Stomach (tissue), 9 donors: ENCODE results near the gene NSD2. TPM values are rescaled to one million over a fixed set of nuclear protein-coding genes. Genes with fewer than 3 reads are reported as not detected.
"Not testable (repeated sequence)": the region's sequence is repeated elsewhere in the genome, so short reads cannot be mapped to it uniquely, and the experiment has no call there.

Experiments
- DNase-seq, 2 donors: peaks; one replicate each; pipeline versions ENCODE4 v3.0.0 to v3.0.0-alpha.2; 2013 to 2019
- H3K27ac ChIP-seq, 5 donors: fragments of 200-600 bp in 4 of 5; sonication (generic) in 4 of 5; one replicate each; pipeline ENCODE4 v1.5.1; 2013 to 2019; ENCODE audit warnings: mild to moderate bottlenecking in 1 of 5, moderate library complexity in 1 of 5
- H3K27me3 ChIP-seq, 3 donors: fragments of 200-600 bp; sonication (generic); one replicate each; pipeline ENCODE4 v1.5.1; 2017 to 2019; ENCODE audit warnings: mixed run types in 1 of 3
- H3K36me3 ChIP-seq, 4 donors: fragments of 200-600 bp; sonication (generic); 1 replicate in 3 of 4; 2 replicates in 1 of 4; pipeline ENCODE4 v1.5.1; 2016 to 2019
- H3K4me1 ChIP-seq, 4 donors: fragments of 200-600 bp; sonication (generic); one replicate each; pipeline ENCODE4 v1.5.1; 2016 to 2019
- H3K4me3 ChIP-seq, 4 donors: fragments of 200-600 bp; sonication (generic) in 3 of 4; one replicate each; pipeline ENCODE4 v1.5.1; 2016 to 2019; ENCODE audit warnings: mild to moderate bottlenecking in 1 of 4
- H3K9me3 ChIP-seq, 4 donors: fragments of 200-600 bp; sonication (generic); one replicate each; pipeline ENCODE4 v1.5.1; 2016 to 2019
- EP300 ChIP-seq: sonication (generic); formaldehyde crosslinking; IDR thresholded peaks from one replicate; pipeline ENCODE4 v1.6.1; 2017; ENCODE audit warnings: antibody characterized with exemption
- POLR2A ChIP-seq, 4 donors: fragments of 450-650 bp; IDR thresholded peaks; one replicate each; pipeline ENCODE4 v1.6.1; 2016; ENCODE audit warnings: antibody characterized with exemption in 4 of 4, control low read depth in 2 of 4, mild to moderate bottlenecking in 1 of 4, moderate library complexity in 1 of 4
- POLR2AphosphoS5 ChIP-seq, 3 donors: sonication (generic); formaldehyde crosslinking; IDR thresholded peaks; one replicate each; pipeline ENCODE4 v1.6.1; 2016; ENCODE audit warnings: antibody characterized with exemption in 3 of 3
- WGBS, 5 donors: extraction: QIAGEN DNeasy Blood & Tissue Kit in 3 of 5; methylation state at CpG; one replicate each; pipeline versions ENCODE4 v1.1.5 to v1.1.7; 2013 to 2018; 5-methylcytosine and 5-hydroxymethylcytosine counted together
- intact Hi-C: fragments of 100-400 bp; cut with DNase I; formaldehyde crosslinking; loops from one replicate; pipeline ENCODE4 v1.15.1; 2023; ENCODE audit warnings: low total_unique reads
- polyA plus RNA-seq, 3 donors: library from polyadenylated mRNA; stranded (reverse); fragments of 200-250 nt; gene quantifications; one replicate each; pipeline ENCODE4 v1.2.3, GENCODE V29; 2013
- small RNA-seq, 4 donors: library from RNA; depleted of rRNA; stranded (forward); fragments of <200 nt; gene quantifications; one replicate each; pipeline ENCODE3, GENCODE V24; 2016
- total RNA-seq, 5 donors: library from RNA; depleted of rRNA; stranded (reverse); fragments of >200 nt; gene quantifications; one replicate each; pipeline versions ENCODE4 v1.1.0 to v1.2.3, GENCODE V29; 2014 to 2016
- TF ChIP-seq, protein P1 (sequence below), 7 experiments: fragments of 450-650 bp in 4 of 7; fragments of 200-600 bp in 3 of 7; sonication (generic) in 3 of 7; IDR thresholded peaks; one replicate each; pipeline ENCODE4 v1.5.1; 2016 to 2019; ENCODE audit warnings: antibody characterized with exemption in 7 of 7, control low read depth in 2 of 7, mild to moderate bottlenecking in 1 of 7
- donor health status: healthy with polysubstance abuse.
- donor health status: Bipolar disorder and iron deficiency.
- donor health status: healthy.

NSD2 gene
- total and polyA plus RNA-seq, 8 donors: 4.9 to 176 (median 56.9) TPM

GRCh38 chr4:2025817-2026216, 154.6 kb downstream of the NSD2 start:
- DNase-seq: no peak
- Histone ChIP-seq H3K27ac (no peak overlapping the region), H3K27me3 (peaks cover 0 to 31% (median 9%) of the 10 kb centered on the region in 3 donors), H3K4me1 (no peaks in the 10 kb centered on the region), H3K36me3 (no peaks in the 10 kb centered on the region), H3K9me3 (peaks cover 0 to 8% (median 0%) of the 10 kb centered on the region in 4 donors), H3K4me3 (no peak overlapping the region)
- TF ChIP-seq, protein P1, sequence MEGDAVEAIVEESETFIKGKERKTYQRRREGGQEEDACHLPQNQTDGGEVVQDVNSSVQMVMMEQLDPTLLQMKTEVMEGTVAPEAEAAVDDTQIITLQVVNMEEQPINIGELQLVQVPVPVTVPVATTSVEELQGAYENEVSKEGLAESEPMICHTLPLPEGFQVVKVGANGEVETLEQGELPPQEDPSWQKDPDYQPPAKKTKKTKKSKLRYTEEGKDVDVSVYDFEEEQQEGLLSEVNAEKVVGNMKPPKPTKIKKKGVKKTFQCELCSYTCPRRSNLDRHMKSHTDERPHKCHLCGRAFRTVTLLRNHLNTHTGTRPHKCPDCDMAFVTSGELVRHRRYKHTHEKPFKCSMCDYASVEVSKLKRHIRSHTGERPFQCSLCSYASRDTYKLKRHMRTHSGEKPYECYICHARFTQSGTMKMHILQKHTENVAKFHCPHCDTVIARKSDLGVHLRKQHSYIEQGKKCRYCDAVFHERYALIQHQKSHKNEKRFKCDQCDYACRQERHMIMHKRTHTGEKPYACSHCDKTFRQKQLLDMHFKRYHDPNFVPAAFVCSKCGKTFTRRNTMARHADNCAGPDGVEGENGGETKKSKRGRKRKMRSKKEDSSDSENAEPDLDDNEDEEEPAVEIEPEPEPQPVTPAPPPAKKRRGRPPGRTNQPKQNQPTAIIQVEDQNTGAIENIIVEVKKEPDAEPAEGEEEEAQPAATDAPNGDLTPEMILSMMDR (IDR thresholded peaks at IDR 0.05): no peak
- TF ChIP-seq POLR2A (IDR thresholded peaks at IDR 0.05): no peak
- TF ChIP-seq EP300: no peak
- TF ChIP-seq POLR2AphosphoS5 (IDR thresholded peaks at IDR 0.05): no peak
- intact Hi-C loops: no loop called here

DNA sequence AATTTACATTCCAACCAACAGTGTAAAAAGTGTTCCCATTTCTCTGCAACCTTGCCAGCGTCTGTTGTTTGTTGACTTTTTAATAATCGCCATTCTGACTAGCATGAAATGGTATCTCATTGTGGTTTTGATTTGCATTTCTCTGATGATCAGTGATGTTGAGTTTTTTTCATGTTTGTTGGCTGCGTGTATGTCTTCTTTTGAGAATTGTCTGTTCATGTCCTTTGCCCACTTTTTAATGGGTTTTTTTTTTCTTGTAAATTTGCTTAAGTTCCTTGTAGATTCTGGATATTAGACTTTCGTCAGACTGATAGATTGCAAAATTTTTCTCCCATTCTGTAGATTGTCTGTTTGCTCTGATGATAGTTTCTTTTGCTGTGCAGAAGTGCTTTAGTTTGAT, 155.9 kb downstream of the NSD2 start:
- WGBS, 5 donors: 80 to 91% (median 87%) methylated on average over 4 of the region's 4 CpGs
- H3K4me3 ChIP-seq, DNase-seq, H3K4me1 ChIP-seq, H3K36me3 ChIP-seq, intact Hi-C loops, H3K9me3 ChIP-seq, H3K27ac ChIP-seq: not testable (repeated sequence)
- H3K27me3 ChIP-seq: peaks cover 0 to 20% (median 3%) of the 10 kb centered on the region in 3 donors

GRCh38 chr4:2031161-2031560, 160.0 kb downstream of the NSD2 start:
- H3K4me1 ChIP-seq, H3K4me3 ChIP-seq, H3K36me3 ChIP-seq, intact Hi-C loops, H3K9me3 ChIP-seq, DNase-seq, H3K27ac ChIP-seq: not testable (repeated sequence)
- peaks cover 0 to 13% (median 0%) of the 10 kb centered on the region in 3 donors for H3K27me3 ChIP-seq

Small RNA genes lying within 50 kb of the gene (small RNA-seq; reads per million reads assigned to genes)
- gene SCARNA22: 101 to 216 (median 139) reads per million in 4 donors

Other genes starting within 250 kb of the NSD2 start
- under 1 TPM in 1 of 5 donors, not detected in 4; 0.73 TPM for gene FAM53A, start 187.1 kb upstream of the NSD2 start, total RNA-seq
- 1 to 10 TPM; 1.4 to 2.8 (median 2.1) TPM for gene FAM53A, start 187.1 kb upstream of the NSD2 start, polyA plus RNA-seq
- 100 to 1,000 TPM in 3 of 5 donors, 10 to 100 TPM in 2; 28.3 to 163 (median 100) TPM for gene SLBP, start 159.1 kb upstream of the NSD2 start, total RNA-seq
- 10 to 100 TPM; 30.9 to 35.6 (median 32.5) TPM for gene SLBP, start 159.1 kb upstream of the NSD2 start, polyA plus RNA-seq
- gene TMEM129, start 150.1 kb upstream of the NSD2 start, total RNA-seq: 100 to 1,000 TPM in 2 of 5 donors, 10 to 100 TPM in 2, 1 to 10 TPM in 1; 9.9 to 171 (median 41.6) TPM
- 10 to 100 TPM; 13.7 to 29.9 (median 19.1) TPM for gene TMEM129, start 150.1 kb upstream of the NSD2 start, polyA plus RNA-seq
- 10 to 100 TPM in 4 of 5 donors, 1 to 10 TPM in 1; 9.5 to 74.1 (median 30.9) TPM for gene TACC3, start 149.9 kb upstream of the NSD2 start, total RNA-seq
- 10 to 100 TPM in 2 of 3 donors, 1 to 10 TPM in 1; 7.2 to 22.7 (median 14.3) TPM for gene TACC3, start 149.9 kb upstream of the NSD2 start, polyA plus RNA-seq
- 100 to 1,000 TPM in 1 of 5 donors, 10 to 100 TPM in 4; 20.0 to 530 (median 30.3) TPM for gene FGFR3, start 78.1 kb upstream of the NSD2 start, total RNA-seq
- gene FGFR3, start 78.1 kb upstream of the NSD2 start, polyA plus RNA-seq: 10 to 100 TPM in 1 of 3 donors, 1 to 10 TPM in 2; 1.2 to 84.1 (median 2.7) TPM
- gene LETM1, start 15.2 kb upstream of the NSD2 start, total RNA-seq: 100 to 1,000 TPM in 1 of 5 donors, 10 to 100 TPM in 4; 46.4 to 255 (median 58.9) TPM
- 10 to 100 TPM in 2 of 3 donors, 1 to 10 TPM in 1; 5.3 to 12.2 (median 10.3) TPM for gene LETM1, start 15.2 kb upstream of the NSD2 start, polyA plus RNA-seq
- 10 to 100 TPM in 4 of 5 donors, 1 to 10 TPM in 1; 5.8 to 82.9 (median 21.0) TPM for gene NELFA, start 137.6 kb downstream of the NSD2 start, total RNA-seq
- gene NELFA, start 137.6 kb downstream of the NSD2 start, polyA plus RNA-seq: 10 to 100 TPM; 13.6 to 28.5 (median 15.5) TPM
- gene NAT8L, start 187.9 kb downstream of the NSD2 start, total RNA-seq: under 1 TPM in 1 of 5 donors, not detected in 4; 0.73 TPM
- gene NAT8L, start 187.9 kb downstream of the NSD2 start, polyA plus RNA-seq: under 1 TPM; 0.31 to 0.55 (median 0.46) TPM